Skeletal muscle satellite cell (primary cell): ENCODE measurements around the gene PSMC4.

ENCODE experiments used
- H3K27me3 ChIP-seq: 2 replicates; pipeline ENCODE4 v1.7.0; 2013; ENCODE audit warnings: low read length; ENCODE audit not compliant: control insufficient read depth, insufficient read depth
- H3K36me3 ChIP-seq: 2 replicates; pipeline ENCODE4 v1.7.0; 2013; ENCODE audit warnings: mild to moderate bottlenecking, control low read depth, low read length; ENCODE audit not compliant: insufficient read depth
- H3K4me1 ChIP-seq: 2 replicates; pipeline ENCODE4 v1.7.0; 2013; ENCODE audit warnings: low read length; ENCODE audit not compliant: control insufficient read depth, insufficient read depth
- H3K4me2 ChIP-seq: 2 replicates; pipeline ENCODE4 v1.7.0; 2013; ENCODE audit warnings: mild to moderate bottlenecking, low read length
- H3K4me3 ChIP-seq: 2 replicates; pipeline ENCODE4 v1.7.0; 2013; ENCODE audit warnings: low read length
- H3K9ac ChIP-seq: 2 replicates; pipeline ENCODE4 v1.7.0; 2013; ENCODE audit warnings: mild to moderate bottlenecking, low read depth, low read length, moderate library complexity
- H3K9me3 ChIP-seq: replicated peaks from 2 replicates; pipeline ENCODE4 v1.7.0; 2013; ENCODE audit warnings: mild to moderate bottlenecking, control low read depth, low read length

Gene PSMC4

DNA sequence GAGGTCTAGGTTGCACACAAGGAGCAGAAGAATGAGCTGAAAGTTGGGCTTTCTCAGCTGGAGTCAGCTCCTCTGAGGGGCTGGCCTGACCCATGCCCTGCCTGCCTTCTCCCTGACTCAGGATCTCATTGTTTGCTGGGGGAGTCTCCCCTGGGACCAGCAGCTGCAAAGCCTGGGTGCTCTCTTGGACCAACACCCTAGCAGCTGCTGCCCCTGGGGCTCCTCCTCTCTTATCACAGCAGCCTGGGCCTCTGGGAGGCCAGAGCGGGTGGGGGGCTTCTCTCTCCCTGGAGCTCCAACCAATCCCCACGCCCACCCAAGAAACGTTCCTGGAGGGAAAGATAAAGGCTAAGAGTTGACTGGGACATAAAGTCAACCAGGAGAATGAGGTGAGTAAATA, 34.9 kb upstream of the PSMC4 start:
- no peak overlapping the region for H3K4me2 ChIP-seq
- H3K4me1 ChIP-seq, result no peaks in the 10 kb centered on the region
- no peak overlapping the region for H3K9ac ChIP-seq
- no peaks in the 10 kb centered on the region for H3K36me3 ChIP-seq
- peaks cover 2% of the 10 kb centered on the region for H3K27me3 ChIP-seq
- H3K4me3 ChIP-seq, result no peak overlapping the region
- no peaks in the 10 kb centered on the region for H3K9me3 ChIP-seq

DNA sequence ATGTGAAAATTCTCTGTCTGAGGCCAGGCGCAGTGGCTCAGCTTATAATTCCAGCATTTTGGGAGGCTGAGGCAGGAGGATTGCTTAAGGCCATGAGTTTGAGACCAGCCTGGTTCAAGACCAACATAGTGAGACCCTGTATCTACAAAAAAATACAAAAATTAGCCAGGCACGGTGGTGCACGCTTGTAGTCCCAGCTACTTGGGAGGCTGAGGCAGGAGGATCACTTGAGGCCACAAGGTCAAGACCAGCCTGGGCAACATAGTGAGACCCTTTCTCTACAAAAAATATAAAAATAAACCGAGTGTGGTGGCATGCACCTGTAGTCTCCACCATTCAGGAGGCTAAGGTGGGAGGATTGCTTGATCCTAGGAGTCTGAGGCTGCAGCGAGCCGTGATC, 34.3 kb upstream of the PSMC4 start:
- H3K4me2 ChIP-seq, result no peak overlapping the region
- H3K36me3 ChIP-seq, result no peaks in the 10 kb centered on the region
- no peaks in the 10 kb centered on the region for H3K4me1 ChIP-seq
- H3K27me3 ChIP-seq, result peaks cover 8% of the 10 kb centered on the region
- H3K4me3 ChIP-seq, result no peak overlapping the region
- no peaks in the 10 kb centered on the region for H3K9me3 ChIP-seq
- no peak overlapping the region for H3K9ac ChIP-seq

DNA sequence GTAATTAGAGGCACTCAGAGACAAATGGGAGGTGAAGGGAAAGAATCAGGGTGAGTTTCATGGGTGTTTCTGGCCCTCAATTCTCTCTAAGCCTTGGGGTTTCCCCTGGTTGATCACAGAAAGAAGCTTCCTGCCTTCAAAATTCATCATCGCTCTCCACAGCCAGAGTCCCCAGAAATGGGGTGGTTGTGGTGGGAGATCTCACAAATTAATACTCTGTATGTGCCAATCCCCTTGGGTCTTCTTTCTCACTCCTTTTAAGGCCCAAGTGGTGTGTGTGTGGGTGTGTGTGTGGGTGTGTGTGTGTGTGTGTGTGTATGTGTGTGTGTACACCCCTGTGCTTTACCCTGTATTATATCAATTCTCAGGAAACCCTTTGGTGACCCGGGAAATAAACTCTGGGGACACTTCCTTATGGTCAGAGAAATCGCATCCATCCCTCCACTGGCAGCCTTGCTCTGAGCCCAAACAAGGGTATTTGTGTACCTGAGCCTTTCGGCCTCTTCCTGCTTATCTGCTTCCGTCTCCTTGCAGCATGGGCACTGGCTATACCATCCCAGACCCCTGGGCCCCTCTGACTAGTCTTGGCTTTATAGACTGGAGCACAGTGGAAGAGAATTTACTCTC, 33.8 kb upstream of the PSMC4 start:
- H3K4me3 ChIP-seq, result no peak overlapping the region
- H3K4me1 ChIP-seq, result no peaks in the 10 kb centered on the region
- H3K9ac ChIP-seq, result no peak overlapping the region
- peaks cover 8% of the 10 kb centered on the region for H3K27me3 ChIP-seq
- no peaks in the 10 kb centered on the region for H3K36me3 ChIP-seq
- no peaks in the 10 kb centered on the region for H3K9me3 ChIP-seq
- no peak overlapping the region for H3K4me2 ChIP-seq

DNA sequence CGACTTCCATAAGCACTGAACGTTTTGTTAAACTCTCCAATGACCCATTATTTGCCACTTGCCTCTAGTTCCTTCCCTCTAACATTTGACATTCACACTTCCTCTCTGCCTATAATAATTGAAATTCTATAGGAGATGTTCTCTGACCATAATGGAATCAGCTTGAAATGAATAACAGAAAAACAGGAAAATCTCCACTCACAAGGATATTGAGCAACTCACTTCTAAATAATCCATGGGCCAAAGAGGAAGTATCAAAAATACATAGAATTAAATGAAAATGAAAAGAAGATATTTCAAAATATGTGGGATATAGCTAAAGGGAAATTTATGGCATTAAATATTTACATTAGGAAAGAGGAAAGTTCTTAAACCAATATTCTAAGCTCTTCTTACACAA, 33.2 kb upstream of the PSMC4 start:
- no peaks in the 10 kb centered on the region for H3K4me1 ChIP-seq
- H3K27me3 ChIP-seq, result peaks cover 8% of the 10 kb centered on the region
- no peak overlapping the region for H3K4me3 ChIP-seq
- no peaks in the 10 kb centered on the region for H3K36me3 ChIP-seq
- no peak overlapping the region for H3K9ac ChIP-seq
- no peak overlapping the region for H3K4me2 ChIP-seq
- H3K9me3 ChIP-seq, result no peaks in the 10 kb centered on the region

DNA sequence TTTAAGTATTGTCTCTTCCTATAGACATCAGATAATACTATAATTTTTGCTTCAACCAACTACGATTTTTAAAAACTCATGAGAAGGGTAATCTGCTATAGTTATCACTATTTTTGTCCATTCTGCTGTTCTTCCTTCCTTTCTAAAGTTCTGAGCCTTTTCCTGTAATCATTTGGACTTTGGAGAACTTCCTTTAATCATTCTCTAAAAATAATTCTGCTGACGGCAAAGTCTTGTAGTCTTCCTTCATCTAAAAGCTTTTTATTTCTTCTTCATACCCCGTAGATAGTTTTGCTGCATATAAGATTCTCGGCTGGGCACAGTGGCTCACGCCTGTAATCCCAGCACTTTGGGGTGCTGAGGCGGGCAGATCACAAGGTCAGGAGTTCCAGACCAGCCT, 31.4 kb upstream of the PSMC4 start:
- H3K4me1 ChIP-seq, result no peaks in the 10 kb centered on the region
- H3K36me3 ChIP-seq, result no peaks in the 10 kb centered on the region
- H3K9ac ChIP-seq, result no peak overlapping the region
- H3K4me3 ChIP-seq, result no peak overlapping the region
- H3K27me3 ChIP-seq, result peaks cover 8% of the 10 kb centered on the region
- H3K9me3 ChIP-seq, result no peaks in the 10 kb centered on the region
- no peak overlapping the region for H3K4me2 ChIP-seq

DNA sequence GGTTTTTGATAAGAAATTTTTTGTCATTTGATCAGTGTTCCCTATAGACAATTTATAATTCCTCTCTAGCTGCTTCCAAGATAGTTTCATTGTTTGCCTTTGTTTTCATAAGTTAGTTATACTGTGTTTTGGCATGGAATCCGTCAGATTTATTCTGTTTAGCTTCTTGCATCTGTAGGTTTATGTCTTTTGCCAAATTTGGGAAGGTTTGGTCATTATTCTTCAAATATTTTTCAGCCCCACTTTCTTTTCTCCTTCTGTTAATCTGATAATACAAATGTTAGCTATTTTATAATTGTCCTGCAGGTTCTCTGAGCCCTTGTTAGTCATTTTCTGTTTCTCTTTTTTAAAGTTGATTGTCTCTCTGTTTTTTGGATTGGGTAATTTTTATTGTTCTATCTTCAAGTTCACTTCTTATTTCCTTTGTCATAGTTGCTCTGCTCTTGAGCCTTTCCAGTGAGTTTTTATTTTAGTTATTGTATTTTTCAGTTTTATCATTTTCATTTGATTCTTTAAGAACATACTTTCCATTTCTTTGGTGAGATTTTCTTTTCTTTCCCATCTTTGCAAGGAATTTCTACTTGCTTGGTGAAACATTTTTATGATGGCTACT, 30.6 kb upstream of the PSMC4 start:
- no peak overlapping the region for H3K4me3 ChIP-seq
- H3K4me1 ChIP-seq, result no peaks in the 10 kb centered on the region
- H3K27me3 ChIP-seq, result peaks cover 8% of the 10 kb centered on the region

DNA sequence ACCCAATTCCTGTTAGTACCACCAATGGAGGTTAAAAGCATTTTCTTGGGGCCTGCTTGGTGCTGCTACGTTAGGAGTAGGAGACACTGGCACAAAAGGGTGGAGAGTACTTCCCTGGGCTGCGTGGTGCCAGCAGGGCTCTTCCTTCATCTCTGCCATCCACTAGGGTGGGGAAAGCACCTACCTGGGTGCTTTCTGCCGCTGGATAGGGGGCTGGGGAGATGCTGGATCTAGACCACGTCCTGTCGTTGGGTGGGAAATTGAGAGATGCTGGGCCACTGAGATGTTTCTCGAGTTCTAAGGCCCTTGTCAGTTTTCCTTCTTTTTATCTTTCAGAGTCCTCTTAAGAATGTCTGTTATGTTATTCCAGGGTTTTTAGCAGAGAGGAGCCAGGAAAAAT, 29.8 kb upstream of the PSMC4 start:
- Histone ChIP-seq H3K36me3 (no peaks in the 10 kb centered on the region), H3K9me3 (no peaks in the 10 kb centered on the region), H3K4me3 (no peak overlapping the region), H3K9ac (no peak overlapping the region), H3K4me1 (no peaks in the 10 kb centered on the region), H3K27me3 (peaks cover 8% of the 10 kb centered on the region), H3K4me2 (no peak overlapping the region)

More for the DNA sequence above, 30.6 kb upstream of the PSMC4 start:
- Histone ChIP-seq H3K36me3 (no peaks in the 10 kb centered on the region), H3K4me2 (no peak overlapping the region), H3K9ac (no peak overlapping the region), H3K9me3 (no peaks in the 10 kb centered on the region)

DNA sequence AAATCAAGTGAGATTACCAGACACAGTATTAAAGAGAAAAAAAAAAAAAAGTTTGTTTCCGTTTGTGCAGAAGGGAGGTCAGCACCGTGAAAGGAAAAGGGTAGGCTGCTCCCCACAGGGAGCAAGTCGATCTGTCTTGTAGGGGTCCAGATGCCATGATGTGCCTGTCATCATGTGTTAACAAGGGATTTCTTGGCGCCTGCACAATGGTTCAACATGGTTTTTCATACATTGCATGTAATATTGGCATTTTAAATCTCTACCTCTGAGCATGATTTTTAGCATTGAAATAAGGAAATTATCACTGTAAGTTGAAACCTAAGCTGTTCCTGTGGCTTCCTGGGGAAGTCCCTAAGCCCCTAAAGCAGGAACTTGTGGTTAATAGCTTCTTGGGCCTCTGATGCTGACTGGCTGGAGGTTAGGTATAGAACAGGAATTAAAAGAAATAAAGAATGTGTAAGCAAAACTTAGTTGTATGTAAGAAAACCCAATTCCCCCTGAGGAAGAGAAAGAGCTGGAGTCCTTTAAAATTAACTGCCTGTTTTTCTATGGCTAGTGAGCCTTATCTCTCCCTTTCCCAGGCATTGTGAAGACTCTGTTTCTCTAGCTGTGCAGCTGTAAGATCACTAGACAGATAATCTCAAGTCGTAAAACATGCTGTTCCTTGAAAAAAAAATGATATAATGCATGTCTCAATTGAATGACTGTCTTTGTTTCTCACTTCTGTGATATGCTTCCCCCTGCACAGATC, 29.2 kb upstream of the PSMC4 start:
- Histone ChIP-seq H3K36me3 (no peaks in the 10 kb centered on the region), H3K27me3 (peaks cover 8% of the 10 kb centered on the region), H3K4me2 (no peak overlapping the region), H3K4me1 (no peaks in the 10 kb centered on the region), H3K4me3 (no peak overlapping the region), H3K9me3 (no peaks in the 10 kb centered on the region), H3K9ac (no peak overlapping the region)

DNA sequence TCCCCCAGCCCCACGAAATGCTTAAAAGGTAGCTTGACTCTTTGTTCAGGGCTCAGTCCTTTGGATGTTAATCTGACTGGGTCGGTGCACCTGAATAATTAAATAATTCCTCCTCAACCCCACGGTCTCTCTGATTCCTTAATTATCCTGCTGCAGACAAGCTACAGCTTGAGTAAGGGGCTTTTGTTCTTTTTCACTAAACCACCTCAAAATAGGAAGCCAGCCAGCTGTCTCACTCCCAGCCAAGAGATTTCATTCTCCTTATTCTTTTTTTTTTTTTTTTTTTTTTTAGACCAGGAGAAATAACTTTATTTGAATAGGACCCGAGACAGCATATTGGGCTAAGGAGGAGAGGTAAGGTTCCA, 28.6 kb upstream of the PSMC4 start:
- Histone ChIP-seq H3K4me3 (no peak overlapping the region), H3K9ac (no peak overlapping the region)

DNA sequence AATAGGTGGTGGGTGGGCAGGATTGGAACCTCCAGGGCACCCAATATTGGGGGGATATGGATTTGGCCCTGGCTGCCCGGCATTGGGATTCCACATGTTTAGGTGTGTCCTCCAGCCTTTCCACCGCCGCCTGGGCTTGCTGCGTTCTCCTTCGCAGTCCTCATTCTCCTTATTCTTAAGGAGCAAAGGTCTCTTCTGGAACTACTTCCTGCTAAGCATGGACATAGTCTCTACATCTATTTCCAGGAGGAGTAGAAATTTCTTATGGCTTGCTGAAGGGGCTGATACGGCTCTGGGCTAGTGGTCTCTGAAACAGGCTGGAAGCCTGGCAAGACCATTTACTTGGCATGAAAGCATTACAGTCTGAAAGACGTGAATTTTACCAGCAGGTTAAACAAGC, 27.4 kb upstream of the PSMC4 start:
- Histone ChIP-seq H3K4me1 (no peaks in the 10 kb centered on the region), H3K4me3 (no peak overlapping the region), H3K4me2 (no peak overlapping the region), H3K9me3 (no peaks in the 10 kb centered on the region), H3K27me3 (peaks cover 8% of the 10 kb centered on the region), H3K9ac (no peak overlapping the region), H3K36me3 (no peaks in the 10 kb centered on the region)

More for the DNA sequence above, 28.6 kb upstream of the PSMC4 start:
- H3K4me2 ChIP-seq, result no peak overlapping the region
- H3K27me3 ChIP-seq, result peaks cover 8% of the 10 kb centered on the region
- no peaks in the 10 kb centered on the region for H3K4me1 ChIP-seq
- H3K36me3 ChIP-seq, result no peaks in the 10 kb centered on the region
- H3K9me3 ChIP-seq, result no peaks in the 10 kb centered on the region

DNA sequence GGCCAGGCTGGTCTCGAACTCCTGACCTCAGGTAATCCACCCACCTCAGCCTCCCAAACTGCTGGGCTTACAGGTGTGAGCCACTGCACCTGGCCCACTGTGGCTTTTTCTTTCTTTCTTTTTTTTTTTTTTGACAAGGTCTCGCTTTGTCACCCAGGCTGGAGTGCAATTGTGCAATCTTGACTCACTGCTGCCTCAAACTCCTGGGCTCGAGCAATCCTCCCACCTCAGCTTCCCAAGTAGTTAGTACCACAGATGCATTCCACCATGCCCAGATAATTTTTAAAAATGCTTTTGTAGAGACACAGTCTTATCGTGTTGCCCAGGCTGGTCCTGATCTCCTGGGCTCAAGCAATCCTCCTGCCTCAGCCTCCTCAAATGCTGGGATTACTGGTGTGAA, 24.4 kb upstream of the PSMC4 start:
- no peak overlapping the region for H3K4me3 ChIP-seq
- H3K9me3 ChIP-seq, result no peaks in the 10 kb centered on the region
- H3K4me2 ChIP-seq, result no peak overlapping the region
- H3K36me3 ChIP-seq, result no peaks in the 10 kb centered on the region
- H3K9ac ChIP-seq, result no peak overlapping the region
- peaks cover 2% of the 10 kb centered on the region for H3K27me3 ChIP-seq
- H3K4me1 ChIP-seq, result no peaks in the 10 kb centered on the region
